Smooth muscle cell of the coronary artery (primary cell): ENCODE measurements around the gene CDC37. TPM values are rescaled to one million over a fixed set of nuclear protein-coding genes. Genes with fewer than 3 reads are reported as not detected.

Source experiments
- total RNA-seq: library from RNA; depleted of rRNA; stranded (reverse); fragments of >200 nt; gene quantifications from 2 replicates; pipeline ENCODE4 v1.2.3, GENCODE V29; 2014; ENCODE audit warnings: low replicate concordance

Gene CDC37
- total RNA-seq: 256 and 276 TPM in 2 replicates

GRCh38 chr19:10403137-10404021 is at the start of gene CDC37:
CDC37 (minus strand) TSS chr19:10403542; CDS start chr19:10403479, 63 bp downstream.

DNA sequence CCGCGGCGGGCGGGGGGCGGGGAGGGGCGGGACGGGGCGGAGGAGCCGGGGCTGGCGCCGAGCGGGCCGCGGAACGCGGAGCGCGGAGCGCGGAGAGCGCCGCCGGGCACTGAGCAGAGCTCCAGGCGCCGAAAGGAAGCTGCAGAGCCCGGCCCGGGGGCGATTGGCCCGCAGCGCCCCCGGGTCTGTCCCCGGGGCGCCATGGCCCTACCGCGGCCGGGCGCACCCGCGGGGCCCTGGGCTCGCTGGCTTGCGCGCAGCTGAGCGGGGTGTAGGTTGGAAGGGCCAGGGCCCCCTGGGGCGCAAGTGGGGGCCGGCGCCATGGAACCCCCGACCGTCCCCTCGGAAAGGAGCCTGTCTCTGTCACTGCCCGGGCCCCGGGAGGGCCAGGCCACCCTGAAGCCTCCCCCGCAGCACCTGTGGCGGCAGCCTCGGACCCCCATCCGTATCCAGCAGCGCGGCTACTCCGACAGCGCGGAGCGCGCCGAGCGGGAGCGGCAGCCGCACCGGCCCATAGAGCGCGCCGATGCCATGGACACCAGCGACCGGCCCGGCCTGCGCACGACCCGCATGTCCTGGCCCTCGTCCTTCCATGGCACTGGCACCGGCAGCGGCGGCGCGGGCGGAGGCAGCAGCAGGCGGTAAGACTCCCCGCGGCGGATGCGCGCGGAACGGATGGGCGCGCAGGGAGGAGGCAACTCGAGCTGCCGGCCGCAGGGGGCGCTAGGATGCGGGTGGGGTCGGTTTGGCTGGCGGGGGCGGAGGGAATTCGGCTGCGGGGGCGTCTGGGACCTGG is 17.3 kb upstream of the CDC37 start, which contains the start of gene PDE4A:
Gene PDE4A (plus strand): TSS at position 95 of the 796 bp plus-strand sequence. CDS start 227 bp downstream, at position 322.

DNA sequence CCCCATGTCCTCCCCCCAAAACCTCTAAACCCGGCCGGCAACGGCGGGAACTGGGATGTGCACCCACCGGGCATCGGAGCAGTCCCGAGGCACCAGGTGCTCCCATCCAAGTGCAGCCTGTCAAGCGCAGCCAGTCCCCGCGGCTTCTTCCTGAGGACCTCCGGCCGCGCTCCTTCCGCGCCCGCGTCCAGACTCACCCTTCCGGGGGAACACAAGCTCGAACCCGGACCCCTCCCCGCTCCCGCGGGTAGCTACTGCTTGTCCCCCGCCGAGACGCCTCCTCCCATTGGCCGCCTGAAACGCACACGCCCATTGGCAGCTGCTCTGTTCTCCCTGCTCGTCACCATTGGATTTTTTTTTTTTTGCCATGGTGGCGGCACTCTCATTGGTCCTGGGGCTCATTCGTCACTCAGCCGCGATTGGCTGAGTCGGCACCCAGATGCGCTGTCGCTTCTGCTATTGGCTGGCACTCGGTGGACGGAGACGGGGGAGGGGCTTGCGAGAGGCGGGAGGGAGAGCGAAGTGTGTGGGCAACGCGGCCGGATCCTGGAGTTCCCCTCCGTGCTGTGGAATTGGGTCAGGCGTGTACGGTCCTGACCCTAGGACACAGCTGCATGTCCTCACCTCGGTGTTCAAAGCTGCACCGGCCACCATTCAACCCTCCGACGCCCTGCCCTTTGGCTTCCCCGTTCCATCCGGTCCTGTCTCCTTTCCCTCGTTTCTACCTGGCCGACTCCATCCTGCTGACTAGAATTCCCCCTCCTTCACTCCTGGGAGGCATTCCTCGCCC is 22.8 kb downstream of the CDC37 start, which contains the start of gene TYK2:
Gene TYK2 (minus strand): TSS at position 260 of the 790 bp plus-strand sequence. CDS start 2,166 bp downstream, outside the sequence.

Other genes starting within 250 kb of the CDC37 start
- 16.6 and 23.2 TPM in 2 replicates for gene DNMT1, start 208.6 kb downstream of the CDC37 start, total RNA-seq
- gene S1PR2, start 172.2 kb downstream of the CDC37 start, total RNA-seq: 9.3 and 22.9 TPM in 2 replicates
- gene MRPL4, start 151.3 kb downstream of the CDC37 start, total RNA-seq: 5.7 and 18.0 TPM in 2 replicates
- gene ICAM1, start 132.4 kb downstream of the CDC37 start, total RNA-seq: 7.5 and 20.7 TPM in 2 replicates
- 0.45 and 0.82 TPM in 2 replicates for gene ICAM4, start 116.6 kb downstream of the CDC37 start, total RNA-seq
- 0.94 and 1.7 TPM in 2 replicates for gene ICAM5, start 113.6 kb downstream of the CDC37 start, total RNA-seq
- 0.23 and 0.30 TPM in 2 replicates for gene ZGLP1, start 93.7 kb downstream of the CDC37 start, total RNA-seq
- gene FDX2, start 87.5 kb downstream of the CDC37 start, total RNA-seq: 7.1 and 21.8 TPM in 2 replicates
- gene RAVER1, start 70.0 kb downstream of the CDC37 start, total RNA-seq: 8.2 and 10.9 TPM in 2 replicates
- gene ICAM3, start 63.9 kb downstream of the CDC37 start, total RNA-seq: 15.1 and 21.7 TPM in 2 replicates
- 70.4 and 104 TPM in 2 replicates for gene TYK2, start 23.0 kb downstream of the CDC37 start, total RNA-seq
- gene PDE4A, start 17.0 kb upstream of the CDC37 start, total RNA-seq: 2.5 and 2.9 TPM in 2 replicates
- gene KEAP1, start 99.8 kb upstream of the CDC37 start, total RNA-seq: 71.8 and 163 TPM in 2 replicates
- 0.82 and 2.3 TPM in 2 replicates for gene S1PR5, start 113.9 kb upstream of the CDC37 start, total RNA-seq
- gene ATG4D, start 140.4 kb upstream of the CDC37 start, total RNA-seq: 6.3 and 19.0 TPM in 2 replicates
- gene KRI1, start 162.5 kb upstream of the CDC37 start, total RNA-seq: 8.6 and 13.5 TPM in 2 replicates
- 7.4 and 9.1 TPM in 2 replicates for gene CDKN2D, start 165.4 kb upstream of the CDC37 start, total RNA-seq
- gene AP1M2, start 183.8 kb upstream of the CDC37 start, total RNA-seq: 2.5 TPM in 1 of 2 replicates, not detected in the other
- 17.2 and 37.4 TPM in 2 replicates for gene SLC44A2, start 222.0 kb upstream of the CDC37 start, total RNA-seq